AML-193 (cell line): Measurements from ENCODE around the gene OR5H6.
"Not testable (repeated sequence)": the region's sequence is repeated elsewhere in the genome, so short reads cannot be mapped to it uniquely, and the experiment has no call there.

Experiments
- DNase-seq, 2 experiments: peaks; one replicate each; lab custom pipeline; 2025; lab: John Stamatoyannopoulos, UW

The OR5H6 gene

DNA sequence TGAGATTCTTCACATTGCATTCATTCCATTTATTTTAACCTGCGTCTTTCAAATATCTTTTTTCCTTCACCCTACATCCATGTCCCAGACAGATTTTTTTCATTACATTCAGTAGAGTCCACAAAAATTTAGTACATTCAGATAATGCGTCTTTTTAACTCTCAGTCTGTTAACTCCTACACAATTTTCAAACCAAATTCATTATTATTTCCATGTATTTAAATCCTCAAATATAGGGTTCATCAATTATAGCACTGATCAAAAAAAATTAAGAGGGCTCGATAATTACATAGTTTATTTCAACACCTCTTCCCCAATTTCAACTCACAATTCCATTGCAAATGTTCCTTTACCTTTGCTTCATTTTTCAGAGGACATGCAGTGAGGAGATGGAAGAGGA is at the start of gene OR5H6:
Gene OR5H6, plus strand, starts transcription at position 301 of the 400 bp plus-strand sequence. Its CDS starts 89 bp downstream, at position 390.
- no peak for DNase-seq

DNA sequence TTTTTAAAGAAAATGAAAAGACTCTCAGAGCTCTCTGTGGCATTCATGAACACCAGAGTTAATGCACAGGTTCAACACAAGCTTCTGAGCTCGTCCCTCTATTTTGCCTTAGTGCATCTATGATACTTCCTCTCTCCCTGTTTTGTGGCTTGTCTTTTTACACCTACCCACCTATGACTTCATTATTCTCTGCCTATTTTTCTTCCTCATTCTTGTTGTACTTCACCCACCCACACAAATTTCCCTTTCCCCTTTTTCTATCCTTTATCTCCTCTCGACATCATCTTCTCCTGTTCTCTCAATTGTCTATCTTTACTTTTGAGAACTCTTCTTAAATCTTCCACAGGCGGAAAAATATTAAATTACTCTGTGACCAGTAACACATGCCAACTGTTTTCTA is 49.0 kb upstream of the OR5H6 start:
- DNase-seq, result no peak

DNA sequence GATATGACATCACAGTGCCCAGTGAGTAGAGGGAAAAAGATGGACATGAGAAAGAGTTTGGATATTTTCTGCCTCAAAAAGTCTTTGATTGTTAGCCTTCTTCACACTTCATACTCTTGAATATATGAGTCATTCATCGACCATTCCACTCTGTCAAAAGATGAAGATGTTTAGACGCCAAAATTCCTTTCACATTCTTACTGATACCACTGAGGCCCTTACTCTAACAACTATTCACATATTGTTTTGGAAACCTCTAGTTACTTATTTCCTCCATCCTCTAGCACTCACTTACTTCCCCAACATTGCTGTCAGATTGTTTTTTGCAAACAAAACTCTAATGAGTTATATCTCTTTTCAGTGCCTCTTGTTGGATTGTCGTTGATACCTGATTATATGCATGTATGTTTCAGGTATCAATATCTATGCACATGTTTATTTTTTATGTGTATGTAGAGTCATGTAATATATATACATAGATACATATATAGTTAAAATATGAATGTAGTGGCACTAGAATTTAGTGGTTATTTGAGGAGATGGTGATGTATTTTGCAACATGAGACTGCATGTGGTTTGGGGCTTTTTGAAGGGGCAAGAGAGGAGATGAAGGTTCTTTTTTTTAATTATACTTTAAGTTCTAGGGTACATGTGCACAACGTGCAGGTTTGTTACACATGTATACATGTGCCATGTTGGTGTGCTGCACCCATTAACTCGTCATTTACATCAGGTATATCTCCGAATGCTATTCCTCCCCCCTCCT is 40.0 kb upstream of the OR5H6 start:
- no peak for DNase-seq

DNA sequence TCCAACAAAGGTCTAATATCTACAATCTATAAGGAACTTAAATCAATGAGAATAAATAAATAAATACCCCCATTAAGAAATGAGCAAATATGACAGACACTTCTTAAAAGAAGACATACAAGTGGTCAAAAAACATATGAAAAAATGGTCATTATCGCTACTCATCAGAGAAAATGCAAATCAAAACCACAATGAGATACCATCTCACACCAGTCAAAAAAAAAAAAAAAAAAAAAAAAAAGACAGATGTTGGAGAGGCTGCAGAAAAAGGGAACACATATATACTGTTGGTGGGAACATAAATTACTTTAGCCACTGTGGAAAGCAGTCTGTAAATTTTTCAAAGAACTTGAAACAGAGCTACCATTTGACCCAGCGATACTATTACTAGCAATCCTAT is 31.6 kb upstream of the OR5H6 start:
- DNase-seq, result no peak

DNA sequence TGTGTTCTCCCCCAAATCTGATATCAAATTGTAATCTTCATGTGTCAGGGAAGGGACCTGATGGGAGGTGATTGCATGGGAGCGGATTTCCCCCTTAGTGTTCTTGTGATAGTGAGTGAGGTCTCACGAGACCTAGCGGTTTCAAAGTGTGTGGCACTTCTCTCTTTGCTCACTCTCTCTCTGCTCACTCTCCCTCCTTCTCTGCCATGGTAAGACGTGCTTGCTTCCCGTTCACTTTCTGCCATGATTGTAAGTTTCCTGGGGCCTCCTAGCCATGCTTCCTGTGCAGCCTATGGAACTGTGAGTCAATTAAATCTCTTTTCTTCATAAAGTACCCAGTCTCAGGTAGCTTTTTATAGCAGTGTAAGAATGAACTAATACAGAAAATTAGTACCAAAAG is 30.6 kb upstream of the OR5H6 start:
- DNase-seq, result no peak

DNA sequence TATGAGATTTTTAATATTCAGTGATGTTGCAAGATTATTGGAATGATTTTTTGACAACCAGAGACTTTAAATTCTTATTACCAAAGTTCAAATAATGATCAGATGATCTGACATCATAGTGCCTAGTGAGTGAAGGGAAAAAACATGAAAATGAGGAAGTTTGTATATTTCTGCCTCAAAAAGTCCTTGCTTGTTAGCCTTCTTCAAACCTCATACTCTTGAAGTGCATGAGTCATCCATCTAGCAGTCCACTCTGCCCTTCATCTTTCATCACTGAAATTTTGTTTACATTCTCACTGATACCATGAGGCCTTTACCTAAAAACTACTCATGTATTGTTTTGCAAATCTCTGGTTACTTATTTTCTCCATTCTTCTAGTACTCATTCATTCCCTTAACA is 23.9 kb upstream of the OR5H6 start:
- DNase-seq, result peak in 1 of 2 experiments; percentile 12

DNA sequence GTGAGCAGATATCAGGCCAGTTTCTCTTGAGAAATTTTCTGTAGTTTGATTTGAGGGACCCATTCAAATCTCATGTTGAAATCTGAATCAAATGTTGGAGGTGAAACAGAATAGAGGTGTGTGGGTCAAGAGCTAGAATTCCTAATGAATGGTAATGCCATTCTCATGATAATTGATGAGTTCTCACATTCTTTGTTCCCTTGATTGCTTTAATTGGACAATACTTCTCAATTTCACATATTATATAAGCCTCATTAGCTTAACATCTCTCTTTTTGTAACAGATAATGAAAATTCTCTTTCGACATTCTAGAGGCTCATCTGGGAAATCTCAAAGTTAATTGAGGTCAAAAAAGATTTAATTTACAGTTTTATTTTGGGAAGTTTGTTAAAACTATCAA is 21.9 kb upstream of the OR5H6 start:
- no peak for DNase-seq

DNA sequence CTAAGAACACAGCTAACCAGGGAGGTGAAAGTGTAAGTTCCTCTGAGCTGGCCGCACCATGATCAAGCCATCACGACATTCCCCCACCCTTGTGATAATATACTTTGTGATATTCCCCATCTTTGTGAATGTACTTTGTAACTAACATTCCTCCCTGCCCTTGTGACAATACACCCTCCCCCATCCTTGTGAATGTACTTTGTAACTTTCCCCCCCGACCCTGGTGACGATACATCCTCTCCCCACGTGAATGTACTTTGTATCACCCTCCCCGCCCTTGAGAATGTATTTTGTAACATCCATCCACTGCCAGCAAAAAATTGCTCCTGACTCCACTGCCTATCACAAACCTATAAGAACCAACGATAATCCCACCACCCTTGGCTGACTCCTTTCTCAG is 20.2 kb upstream of the OR5H6 start:
- DNase-seq, result no peak

DNA sequence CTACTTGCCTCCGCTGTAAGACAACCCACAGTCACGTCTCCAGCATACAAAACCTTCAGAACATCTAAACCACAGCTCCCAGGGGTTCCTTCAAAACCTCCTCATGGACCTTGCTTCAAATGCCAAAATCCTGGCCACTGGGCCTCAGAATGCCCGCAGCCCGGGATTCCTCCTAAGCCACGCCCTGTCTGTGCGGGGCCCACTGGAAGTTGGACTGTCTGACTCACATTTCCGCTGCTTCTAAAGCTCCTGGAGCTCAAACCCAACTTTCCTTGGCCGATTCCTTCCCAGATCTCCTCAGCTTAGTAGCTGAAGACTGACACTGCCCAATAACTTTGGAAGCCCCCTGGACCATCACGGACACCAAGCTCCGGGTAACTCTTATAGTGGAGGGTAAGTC is 17.9 kb upstream of the OR5H6 start:
- no peak for DNase-seq

DNA sequence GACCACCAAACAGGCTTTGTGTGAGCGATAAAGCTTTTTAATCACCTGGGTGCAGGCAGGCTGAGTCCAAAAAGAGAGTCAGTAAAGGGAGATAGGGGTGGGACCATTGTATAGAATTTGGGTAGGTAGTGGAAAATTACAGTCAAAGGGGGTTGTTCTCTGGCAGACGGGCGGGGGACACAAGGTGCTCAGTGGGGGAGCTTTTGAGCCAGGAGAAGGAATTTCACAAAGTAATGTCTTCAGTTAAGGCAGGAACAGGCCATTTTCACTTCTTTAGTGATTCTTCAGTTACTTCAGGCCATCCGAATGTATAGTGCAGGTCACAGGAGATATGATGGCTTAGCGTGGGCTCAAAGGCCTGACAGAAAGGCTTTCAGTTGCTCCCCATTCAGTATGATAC is 8.0 kb upstream of the OR5H6 start:
- DNase-seq, result not testable (repeated sequence)

DNA sequence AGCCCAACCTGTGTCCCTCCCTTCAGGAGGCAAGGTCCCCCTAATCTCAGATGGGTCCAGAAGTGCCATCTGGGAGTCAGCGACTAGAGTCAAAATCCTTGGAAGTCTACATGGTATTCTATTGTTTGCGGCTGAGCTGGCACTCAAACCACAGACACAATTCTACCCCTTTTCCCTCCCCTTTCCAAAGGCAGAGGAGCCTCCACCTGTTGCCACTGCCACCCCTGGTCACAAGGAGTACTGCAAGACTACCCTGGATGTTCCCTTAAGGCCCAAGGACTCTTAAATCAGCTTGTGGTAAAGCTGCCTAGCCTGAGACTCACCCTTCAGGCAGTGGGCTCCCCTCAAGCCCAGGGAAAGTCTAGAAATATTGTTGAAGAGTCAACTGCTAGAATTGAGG is 4.3 kb upstream of the OR5H6 start:
- DNase-seq, result no peak

DNA sequence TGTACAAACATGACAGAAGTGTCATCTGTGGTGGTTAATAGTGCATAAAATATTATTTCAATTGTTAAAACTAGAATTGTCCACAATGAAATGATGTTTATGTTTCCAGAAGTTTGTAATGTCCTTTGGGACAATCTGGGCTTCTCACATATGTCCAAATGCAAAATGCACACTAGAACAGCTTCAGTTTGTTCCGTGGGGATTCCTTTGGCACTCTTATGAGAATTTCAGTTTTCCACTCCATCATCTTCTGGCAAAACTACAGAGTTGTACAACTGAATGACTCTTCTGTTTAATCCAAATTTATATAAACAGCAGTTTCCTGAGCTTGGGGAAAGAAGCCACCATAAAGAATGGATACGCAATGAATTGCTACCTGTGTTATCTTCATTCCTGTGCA is 2.0 kb upstream of the OR5H6 start:
- DNase-seq, result no peak

DNA sequence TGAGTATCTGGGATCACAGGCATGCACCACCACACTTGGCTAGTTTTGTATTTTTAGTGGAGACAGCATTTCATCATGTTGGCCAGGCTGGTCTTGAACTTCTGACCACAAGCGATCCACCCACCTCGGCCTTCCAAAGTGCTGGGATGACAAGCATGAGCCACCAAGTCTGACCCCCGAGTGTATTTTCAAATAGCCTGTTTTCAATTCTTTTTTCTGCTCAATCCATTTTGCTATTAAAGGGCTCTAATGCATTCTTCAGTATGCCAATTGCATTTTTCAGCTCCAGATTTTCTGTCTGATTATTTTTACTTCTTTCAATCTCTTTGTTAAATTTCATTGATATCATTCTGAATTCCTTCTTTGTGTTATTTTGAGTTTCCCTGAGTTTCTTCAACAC is 5.8 kb downstream of the OR5H6 start:
- no peak for DNase-seq

DNA sequence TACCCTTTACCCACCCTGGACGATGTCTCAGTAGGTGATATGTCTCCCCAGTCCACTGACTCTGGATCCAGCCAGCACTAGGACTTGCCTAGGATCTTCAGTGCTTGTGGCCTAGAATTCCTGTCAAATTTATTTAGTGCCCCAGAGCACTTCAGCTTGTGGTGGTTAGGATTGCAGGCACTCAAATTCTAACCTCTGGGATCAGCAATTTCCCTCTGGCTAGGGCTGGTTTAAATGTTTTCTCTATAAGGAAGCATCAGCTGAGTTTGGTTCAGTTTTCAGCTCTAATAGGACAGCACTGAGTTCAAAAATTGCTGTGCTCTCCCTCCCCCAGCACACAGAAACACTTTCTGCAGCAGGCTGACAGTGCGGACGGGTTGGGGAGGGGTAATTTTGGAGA is 8.1 kb downstream of the OR5H6 start:
- DNase-seq, result no peak

DNA sequence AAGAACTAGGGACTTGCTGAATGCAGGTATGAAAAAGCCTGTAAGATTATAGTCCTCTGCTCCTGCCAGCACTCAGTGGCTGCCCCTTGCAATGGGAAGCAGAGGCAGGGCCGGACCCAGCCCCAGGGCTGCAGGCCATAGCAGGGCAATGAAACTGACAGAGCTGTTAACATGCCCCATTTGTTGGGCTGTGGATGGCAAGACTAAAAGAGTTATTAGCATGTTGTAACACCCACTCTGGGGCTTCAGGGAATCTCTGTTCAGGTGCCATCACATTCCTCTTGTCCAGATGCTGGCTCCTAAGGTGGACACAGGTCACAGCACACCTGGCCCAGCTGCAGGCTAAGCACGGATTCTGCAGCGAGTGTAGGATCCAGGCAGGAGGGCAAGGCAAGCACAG is 10.9 kb downstream of the OR5H6 start:
- DNase-seq, result no peak

DNA sequence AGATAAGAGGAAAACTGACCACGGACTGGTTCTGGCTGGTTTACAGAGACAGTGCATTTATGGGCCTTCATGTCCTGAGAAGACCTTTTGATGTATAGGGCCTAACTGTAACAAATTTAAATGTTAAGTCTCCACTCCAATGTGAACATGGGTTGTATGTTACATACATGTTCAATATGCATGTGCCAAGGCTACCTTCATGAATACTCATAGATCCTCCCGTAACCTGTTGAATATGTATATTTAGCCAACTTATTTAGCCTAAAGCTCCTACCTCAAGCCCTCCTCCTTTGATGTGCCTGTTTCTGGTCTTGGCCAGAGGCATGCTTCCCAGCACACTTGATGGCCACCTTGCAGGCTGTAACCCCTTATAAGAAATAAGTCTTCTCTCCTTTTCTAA is 18.2 kb downstream of the OR5H6 start, which contains the start of gene OR5H2:
Gene OR5H2, plus strand, starts transcription at position 301 of the 400 bp plus-strand sequence. CDS start 398 bp downstream, outside the sequence.
- no peak for DNase-seq

DNA sequence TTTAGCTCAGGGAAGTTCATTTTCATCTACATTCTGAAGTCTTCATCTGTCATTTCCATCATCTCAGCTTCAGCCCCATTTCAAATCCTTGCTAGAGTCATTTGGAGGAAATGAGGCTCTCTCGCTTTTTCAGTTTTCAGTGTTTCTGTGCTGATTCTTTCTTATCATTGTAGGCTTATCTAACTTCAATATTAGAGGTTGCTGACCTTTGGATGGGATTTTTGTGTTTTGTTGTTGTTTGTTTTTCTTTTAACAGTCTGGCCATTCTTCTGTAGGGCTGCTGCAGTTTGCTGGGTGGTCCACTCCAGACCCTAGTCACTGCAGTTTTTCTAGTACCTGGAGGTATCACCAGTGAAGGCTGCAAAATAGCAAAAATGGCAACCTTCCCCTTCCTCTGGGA is 26.9 kb downstream of the OR5H6 start:
- DNase-seq, result no peak

DNA sequence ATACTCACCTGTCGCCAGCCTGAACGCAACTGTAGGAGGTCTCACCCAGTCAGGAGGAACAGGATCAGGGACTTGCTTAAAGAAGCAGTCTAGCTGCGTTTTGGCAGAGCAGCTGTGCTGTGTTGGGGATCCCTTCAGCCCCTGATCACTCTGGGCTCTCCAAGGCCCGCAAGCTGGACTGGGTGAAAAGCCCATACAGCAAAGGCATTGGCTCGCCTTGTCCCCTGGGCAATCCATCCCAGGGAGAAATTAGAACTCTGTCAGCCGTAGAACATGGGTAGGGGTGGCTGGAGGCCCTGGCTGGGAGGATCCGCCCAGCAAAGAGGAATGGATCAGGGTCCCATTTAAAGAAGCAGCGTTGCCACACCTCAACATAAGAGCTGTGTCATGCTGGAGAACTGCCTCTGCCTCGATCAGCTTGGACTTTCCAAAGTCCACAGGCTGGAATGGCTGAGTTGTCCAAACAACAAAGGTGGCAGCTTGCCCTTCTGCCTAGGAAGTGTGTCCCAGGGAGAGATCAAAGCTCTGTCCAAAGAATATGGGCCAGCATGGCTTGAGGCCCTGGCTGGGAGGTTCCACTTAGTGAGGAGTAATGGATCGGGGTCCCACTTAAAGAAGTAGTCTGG is 27.4 kb downstream of the OR5H6 start:
- no peak for DNase-seq
